K562 treated with DMSO at 1 percent for 24 hours (cell line): Measurements from ENCODE around the gene TXK. TPM values are rescaled to one million over a fixed set of nuclear protein-coding genes. Genes with fewer than 3 reads are reported as not detected.

Source experiments
- total RNA-seq: library from RNA; unstranded; fragments of 300-600 nt; gene quantifications from 2 replicates; pipeline ENCODE4 v1.2.3, GENCODE V29; 2022; ENCODE audit warnings: low read depth; ENCODE audit not compliant: insufficient read depth

Gene TXK
- total RNA-seq = 0.50 TPM in 1 of 2 replicates, not detected in the other

GRCh38 chr4:48134081-48134480 is at the start of gene TXK:
Gene TXK, minus strand, starts transcription at chr4:48134250. Its CDS starts 80 bp downstream, at chr4:48134170.

Other genes starting within 250 kb of the TXK start
- gene NFXL1, start 219.7 kb downstream of the TXK start, total RNA-seq = 8.8 and 9.3 TPM in 2 replicates
- gene CNGA1, start 117.6 kb downstream of the TXK start, total RNA-seq = not detected in 2 replicates
- 0.54 TPM in 1 of 2 replicates, not detected in the other for gene NIPAL1, start 117.5 kb downstream of the TXK start, total RNA-seq
- gene TEC, start 135.6 kb upstream of the TXK start, total RNA-seq = 4.1 and 4.6 TPM in 2 replicates
- 25.1 and 30.1 TPM in 2 replicates for gene SLAIN2, start 207.3 kb upstream of the TXK start, total RNA-seq